ENCODE results near the gene SLC5A11.

The SLC5A11 gene

GRCh38 chr16:24879684-24880083, 33.9 kb downstream of the SLC5A11 start:
- TF ChIP-seq TAF1 (IDR thresholded peaks at IDR 0.05; ENCODE audit: borderline replicate concordance, insufficient read depth, low read length): no peak
- no peak for TF ChIP-seq FOXP2 (optimal IDR thresholded peaks at IDR 0.05; ENCODE audit: borderline replicate concordance, extremely low read depth, extremely low read length, insufficient read depth)
- TF ChIP-seq SIN3A (IDR thresholded peaks at IDR 0.05; ENCODE audit: borderline replicate concordance, insufficient read depth, low read length): no peak
- TF ChIP-seq REST (IDR thresholded peaks at IDR 0.05; ENCODE audit: insufficient read depth in 1 of 2, low read depth in 2 of 2, low read length in 2 of 2): no peak
- TF ChIP-seq POLR2AphosphoS5 (IDR thresholded peaks at IDR 0.05; ENCODE audit: low read depth, low read length): no peak

GRCh38 chr16:24883714-24884151, 38.0 kb downstream of the SLC5A11 start:
- TF ChIP-seq REST (IDR thresholded peaks at IDR 0.05; ENCODE audit: insufficient read depth in 1 of 2, low read depth in 2 of 2, low read length in 2 of 2): no peak
- no peak for TF ChIP-seq POLR2AphosphoS5 (IDR thresholded peaks at IDR 0.05; ENCODE audit: low read depth, low read length)
- no peak for TF ChIP-seq SIN3A (IDR thresholded peaks at IDR 0.05; ENCODE audit: borderline replicate concordance, insufficient read depth, low read length)
- no peak for TF ChIP-seq TAF1 (IDR thresholded peaks at IDR 0.05; ENCODE audit: borderline replicate concordance, insufficient read depth, low read length)
- TF ChIP-seq FOXP2 (optimal IDR thresholded peaks at IDR 0.05; ENCODE audit: borderline replicate concordance, extremely low read depth, extremely low read length, insufficient read depth): no peak

- TF ChIP-seq REST (IDR thresholded peaks at IDR 0.05; ENCODE audit: insufficient read depth in 1 of 2, low read depth in 2 of 2, low read length in 2 of 2) (no peak), TAF1 (IDR thresholded peaks at IDR 0.05; ENCODE audit: borderline replicate concordance, insufficient read depth, low read length) (no peak), POLR2AphosphoS5 (IDR thresholded peaks at IDR 0.05; ENCODE audit: low read depth, low read length) (no peak), FOXP2 (optimal IDR thresholded peaks at IDR 0.05; ENCODE audit: borderline replicate concordance, extremely low read depth, extremely low read length, insufficient read depth) (no peak), SIN3A (IDR thresholded peaks at IDR 0.05; ENCODE audit: borderline replicate concordance, insufficient read depth, low read length) (no peak)
Observed at GRCh38 chr16:24887472-24887871, 41.7 kb downstream of the SLC5A11 start.

GRCh38 chr16:24890746-24891145, 45.0 kb downstream of the SLC5A11 start:
- TF ChIP-seq REST (IDR thresholded peaks at IDR 0.05; ENCODE audit: insufficient read depth in 1 of 2, low read depth in 2 of 2, low read length in 2 of 2) (no peak), POLR2AphosphoS5 (IDR thresholded peaks at IDR 0.05; ENCODE audit: low read depth, low read length) (no peak), TAF1 (IDR thresholded peaks at IDR 0.05; ENCODE audit: borderline replicate concordance, insufficient read depth, low read length) (no peak)

- TF ChIP-seq FOXP2 (optimal IDR thresholded peaks at IDR 0.05; ENCODE audit: borderline replicate concordance, extremely low read depth, extremely low read length, insufficient read depth) (no peak), TAF1 (IDR thresholded peaks at IDR 0.05; ENCODE audit: borderline replicate concordance, insufficient read depth, low read length) (no peak), REST (IDR thresholded peaks at IDR 0.05; ENCODE audit: insufficient read depth in 1 of 2, low read depth in 2 of 2, low read length in 2 of 2) (no peak), SIN3A (IDR thresholded peaks at IDR 0.05; ENCODE audit: borderline replicate concordance, insufficient read depth, low read length) (no peak)
Observed at GRCh38 chr16:24896439-24896838, 50.7 kb downstream of the SLC5A11 start.

Measured in PFSK-1 (cell line).